ENCODE data around the gene PINLYP. TPM values are rescaled to one million over a fixed set of nuclear protein-coding genes. Genes with fewer than 3 reads are reported as not detected.
"Not testable (repeated sequence)": the region's sequence is repeated elsewhere in the genome, so short reads cannot be mapped to it uniquely, and the experiment has no call there.

The PINLYP gene
- total and polyA plus RNA-seq, 7 donors: 0.66 to 1.3 (median 0.88) TPM; not detected in 1

GRCh38 chr19:43581467-43581866 lies 5.9 kb downstream of the PINLYP start:
- no peak overlapping the region for H3K27ac ChIP-seq
- DNase-seq (no peak), ATAC-seq (no peak)
- no peaks in the 10 kb centered on the region for H3K4me1 ChIP-seq
- no peak for TF ChIP-seq CTCF (IDR thresholded peaks at IDR 0.05)
- peak overlapping the region; percentile 59 for H3K4me3 ChIP-seq
- intact Hi-C loops (cut with DNase I): no loop called here
- no peaks in the 10 kb centered on the region for H3K36me3 ChIP-seq (ENCODE audit: insufficient read depth in 1 of 2, low read depth in 1 of 2)
- no peaks in the 10 kb centered on the region for H3K27me3 ChIP-seq (ENCODE audit: insufficient read depth in 3 of 3, low read length in 2 of 3)
- no peaks in the 10 kb centered on the region for H3K9me3 ChIP-seq
- 76 to 84% (median 76%) methylated on average over 7 of the region's 7 CpGs for WGBS, 3 donors

GRCh38 chr19:43582495-43582894 lies 6.9 kb downstream of the PINLYP start:
- H3K4me1 ChIP-seq: no peaks in the 10 kb centered on the region
- no peak overlapping the region for H3K4me3 ChIP-seq
- WGBS, 3 donors: 91 to 93% (median 92%) methylated on average over 2 of the region's 2 CpGs
- TF ChIP-seq CTCF (IDR thresholded peaks at IDR 0.05): no peak
- intact Hi-C loops (cut with DNase I): no loop called here
- H3K36me3 ChIP-seq (ENCODE audit: insufficient read depth in 1 of 2, low read depth in 1 of 2): no peaks in the 10 kb centered on the region
- no peak for DNase-seq
- H3K27ac ChIP-seq: no peak overlapping the region
- no peak for ATAC-seq
- H3K9me3 ChIP-seq: no peaks in the 10 kb centered on the region
- H3K27me3 ChIP-seq (ENCODE audit: insufficient read depth in 3 of 3, low read length in 2 of 3): no peaks in the 10 kb centered on the region

GRCh38 chr19:43584484-43584883 lies 8.9 kb downstream of the PINLYP start:
- no peak overlapping the region for H3K4me3 ChIP-seq
- H3K9me3 ChIP-seq: no peaks in the 10 kb centered on the region
- H3K27ac ChIP-seq: no peak overlapping the region
- DNase-seq (no peak), ATAC-seq (no peak)
- TF ChIP-seq CTCF (IDR thresholded peaks at IDR 0.05): no peak
- no peaks in the 10 kb centered on the region for H3K4me1 ChIP-seq
- intact Hi-C loops (cut with DNase I): no loop called here
- no peaks in the 10 kb centered on the region for H3K27me3 ChIP-seq (ENCODE audit: insufficient read depth in 3 of 3, low read length in 2 of 3)
- WGBS, 3 donors: 85 to 95% (median 91%) methylated on average over 1 of the region's 1 CpG
- peaks cover 5 to 12% of the 10 kb centered on the region in 2 donors for H3K36me3 ChIP-seq (ENCODE audit: insufficient read depth in 1 of 2, low read depth in 1 of 2)

GRCh38 chr19:43586346-43586745 lies 10.7 kb downstream of the PINLYP start:
- no peak for DNase-seq
- no peaks in the 10 kb centered on the region for H3K4me1 ChIP-seq
- peaks cover 7 to 27% of the 10 kb centered on the region in 2 donors for H3K36me3 ChIP-seq (ENCODE audit: insufficient read depth in 1 of 2, low read depth in 1 of 2)
- no peak overlapping the region for H3K4me3 ChIP-seq
- no peaks in the 10 kb centered on the region for H3K9me3 ChIP-seq
- no peak overlapping the region for H3K27ac ChIP-seq
- no peaks in the 10 kb centered on the region for H3K27me3 ChIP-seq (ENCODE audit: insufficient read depth in 3 of 3, low read length in 2 of 3)
- WGBS, 3 donors: 55 to 96% (median 89%) methylated on average over 2 of the region's 2 CpGs
- ATAC-seq: no peak
- no peak for TF ChIP-seq CTCF (IDR thresholded peaks at IDR 0.05)
- intact Hi-C loops (cut with DNase I): no loop called here

- ATAC-seq; H3K4me3 ChIP-seq; intact Hi-C loops (cut with DNase I); H3K27ac ChIP-seq; H3K27me3 ChIP-seq (ENCODE audit: insufficient read depth in 3 of 3, low read length in 2 of 3); H3K9me3 ChIP-seq; H3K4me1 ChIP-seq; DNase-seq: not testable (repeated sequence)
- WGBS, 3 donors: 92 to 94% (median 94%) methylated on average over 3 of the region's 3 CpGs
- H3K36me3 ChIP-seq (ENCODE audit: insufficient read depth in 1 of 2, low read depth in 1 of 2): peaks cover 7 to 34% of the 10 kb centered on the region in 2 donors
Measured at GRCh38 chr19:43587029-43587428, 11.4 kb downstream of the PINLYP start.
